Measurements from ENCODE around the gene FAM151B.
"Not testable (repeated sequence)": the region's sequence is repeated elsewhere in the genome, so short reads cannot be mapped to it uniquely, and the experiment has no call there.

The FAM151B gene, protein sequence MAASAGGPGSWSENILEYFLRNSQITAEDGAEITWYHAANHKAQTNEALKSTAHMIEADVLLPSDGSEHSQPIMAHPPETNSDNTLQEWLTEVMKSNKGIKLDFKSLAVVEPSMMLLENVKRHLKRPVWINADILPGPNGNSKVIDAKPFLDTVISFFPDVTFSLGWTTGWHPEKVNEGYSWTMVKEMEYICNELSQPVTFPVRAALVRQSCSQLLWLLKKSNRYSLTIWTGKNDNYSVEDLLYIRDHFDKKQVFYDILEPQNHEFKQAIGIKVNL

DNA sequence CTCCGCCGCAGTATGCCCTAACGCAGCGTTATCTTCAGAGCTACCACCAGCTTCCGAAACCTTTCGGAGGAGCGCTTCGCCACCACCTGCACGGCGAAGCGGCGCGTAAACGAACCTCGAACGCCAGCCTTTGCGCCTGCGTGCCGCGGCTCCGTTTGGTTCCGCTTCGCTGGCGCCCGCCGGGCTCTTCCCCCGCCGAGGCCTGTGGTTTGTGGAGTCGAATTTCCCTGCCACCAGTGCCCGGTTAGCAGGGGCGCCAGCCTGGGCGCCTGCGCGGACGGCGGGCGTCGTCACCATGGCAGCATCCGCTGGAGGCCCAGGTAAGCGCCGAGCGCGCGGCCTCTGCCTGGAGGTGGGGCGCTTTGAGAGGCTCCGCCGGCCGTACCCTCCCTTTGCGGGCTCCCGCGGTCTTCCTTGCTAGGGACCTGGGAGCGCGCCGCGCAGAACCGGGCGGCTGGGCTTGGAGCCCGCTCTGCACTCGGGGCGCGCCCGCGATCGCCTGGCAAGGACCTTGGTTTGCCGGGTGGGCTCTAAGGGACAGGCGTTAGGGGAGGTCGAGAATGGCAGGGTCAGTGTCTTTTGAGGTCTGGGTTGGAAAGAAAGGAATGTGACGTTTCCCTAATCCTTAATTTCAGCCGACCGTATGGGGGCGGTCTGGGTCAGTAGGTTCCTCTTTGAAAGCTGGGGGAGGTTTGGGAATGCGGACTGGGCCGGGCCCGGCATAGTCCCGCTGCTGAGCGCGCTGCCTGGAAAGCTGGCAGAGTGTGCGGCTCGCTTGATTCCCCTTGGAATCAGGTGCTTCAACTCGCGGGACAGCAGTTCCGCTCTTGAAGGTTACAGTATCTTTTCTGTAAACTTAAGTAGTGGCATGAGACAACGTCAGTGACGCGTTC is at the start of gene FAM151B:
Gene FAM151B, plus strand, starts transcription at position 272 of the 893 bp plus-strand sequence. Its CDS starts 24 bp downstream, at position 296.
- DNase-seq (ENCODE audit: low spot score): peak; percentile 27

DNA sequence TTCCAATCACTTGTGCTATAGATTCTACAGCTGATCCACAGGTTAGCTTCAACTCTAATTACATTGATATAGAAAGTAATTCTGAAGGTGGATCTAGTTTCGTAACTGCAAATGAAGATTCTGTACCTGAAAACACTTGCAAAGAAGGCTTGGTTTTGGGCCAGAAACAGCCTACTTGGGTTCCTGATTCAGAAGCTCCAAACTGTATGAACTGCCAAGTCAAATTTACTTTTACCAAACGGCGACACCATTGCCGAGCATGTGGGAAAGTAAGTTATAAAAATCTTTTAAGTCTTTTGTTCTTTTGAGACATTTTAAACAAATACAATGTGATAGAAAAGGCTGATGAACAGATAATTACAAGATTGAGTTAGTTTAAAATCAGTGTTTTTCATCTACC is 49.2 kb upstream of the FAM151B start:
- no peak for DNase-seq (ENCODE audit: low spot score)

DNA sequence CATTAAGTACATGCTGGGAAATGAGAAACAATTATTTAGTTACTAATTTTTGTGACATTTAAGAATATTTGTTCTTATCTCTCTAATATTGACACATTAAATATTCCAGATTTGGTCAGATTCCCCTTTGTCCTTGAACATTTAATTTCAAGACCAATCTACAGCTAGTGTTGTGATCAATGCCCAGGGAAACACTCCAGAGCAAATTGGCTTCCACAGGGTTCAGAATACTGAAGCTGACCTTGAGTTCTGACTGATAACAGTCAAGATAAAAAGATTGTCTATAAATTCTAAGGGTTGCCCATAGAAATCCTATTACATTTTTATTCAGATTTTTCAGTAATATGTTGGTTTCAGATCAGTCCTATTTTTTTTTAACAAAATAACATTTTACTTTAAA is 48.7 kb upstream of the FAM151B start:
- no peak for DNase-seq (ENCODE audit: low spot score)

DNA sequence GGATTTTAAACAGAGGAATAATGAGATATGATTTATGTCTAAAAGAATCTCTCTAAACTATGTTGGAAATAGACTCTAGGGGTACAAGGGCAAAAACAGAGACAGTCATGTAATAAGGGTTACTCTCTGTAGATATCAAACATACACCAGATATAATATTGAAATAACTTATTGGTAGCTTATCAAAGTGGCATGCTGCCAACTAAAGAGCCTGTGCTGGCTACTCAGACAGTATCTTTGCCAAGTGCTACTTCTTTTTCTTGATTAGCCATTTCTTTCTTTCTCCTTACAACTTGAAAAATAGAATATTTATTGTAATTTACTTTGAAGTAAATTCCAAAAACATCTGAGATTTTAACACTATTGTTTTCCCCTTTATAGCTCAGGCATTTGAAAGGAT is 45.2 kb upstream of the FAM151B start:
- DNase-seq (ENCODE audit: low spot score): no peak

DNA sequence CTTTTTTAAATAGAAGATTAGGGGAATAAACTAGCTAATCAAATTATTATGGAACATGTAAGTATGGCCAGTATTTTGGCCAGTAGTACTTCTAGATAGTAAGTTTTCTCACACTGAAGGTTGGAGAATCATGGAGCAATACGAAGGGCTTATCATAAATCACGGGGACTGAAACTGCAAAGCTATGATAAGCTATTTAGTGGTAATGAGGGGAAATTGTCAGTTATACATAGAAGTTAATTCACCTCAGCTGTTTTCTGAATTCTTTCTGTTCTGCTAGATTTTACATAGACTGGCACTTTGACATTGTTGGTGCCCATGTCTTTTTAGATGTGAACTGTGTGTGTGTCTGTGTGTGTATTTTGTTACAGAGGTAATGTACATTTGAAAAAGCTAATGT is 34.5 kb upstream of the FAM151B start:
- no peak for DNase-seq (ENCODE audit: low spot score)

DNA sequence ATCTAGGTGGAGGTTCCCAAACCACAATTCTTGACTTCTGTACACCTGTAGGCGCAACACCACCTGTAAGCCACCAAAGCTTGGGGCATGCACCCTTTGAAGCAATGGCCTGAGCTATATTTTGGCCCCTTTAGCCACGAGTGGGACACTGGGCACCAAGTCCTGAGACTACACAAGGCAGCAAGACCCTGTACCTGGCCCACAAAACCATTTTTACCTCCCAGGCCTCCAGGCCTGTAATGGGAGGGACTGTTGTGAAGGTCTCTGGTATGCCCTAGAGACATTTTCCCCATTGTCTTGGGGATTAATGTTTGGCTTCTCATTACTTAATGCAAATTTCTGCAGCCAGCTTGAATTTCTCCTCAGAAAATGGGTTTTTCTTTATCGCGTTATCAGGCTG is 24.6 kb upstream of the FAM151B start:
- no peak for DNase-seq (ENCODE audit: low spot score)

DNA sequence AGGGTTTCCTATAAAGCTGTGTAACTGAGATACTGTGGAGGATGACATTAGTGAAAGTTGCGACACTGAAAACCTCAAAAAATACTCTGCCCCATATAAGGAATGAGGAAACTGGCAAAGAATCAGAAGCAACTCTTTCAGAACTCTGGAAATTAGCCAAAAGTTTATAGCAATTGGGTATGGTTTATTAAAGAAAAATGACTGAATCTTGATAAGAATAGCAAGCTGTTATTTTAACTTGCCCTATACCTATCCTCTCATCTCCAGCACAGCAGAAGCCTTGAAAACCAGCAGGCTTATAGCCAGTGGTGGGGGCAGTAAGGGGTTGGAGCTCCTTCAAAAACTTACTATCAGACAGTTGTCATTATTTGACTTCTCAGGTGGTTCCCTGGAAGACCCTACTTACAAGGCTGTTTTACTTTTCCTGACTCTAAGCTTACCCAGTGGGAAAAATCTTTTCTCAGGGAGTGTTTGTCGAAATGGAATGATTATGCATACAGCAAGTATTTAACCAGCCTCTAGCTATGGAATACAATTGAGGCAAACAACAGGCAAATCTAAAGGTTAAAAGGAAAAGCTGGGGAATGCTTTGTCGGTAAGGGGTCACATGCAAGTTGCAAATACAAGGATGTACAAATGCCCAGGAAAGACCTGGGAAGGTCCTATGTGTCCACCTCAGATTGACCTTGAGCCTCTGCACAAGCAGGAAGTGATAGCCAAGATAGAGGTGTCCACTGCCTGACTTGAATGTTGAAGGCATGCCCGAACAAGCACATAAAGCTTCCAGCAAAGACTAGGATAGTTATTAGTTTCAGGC is 21.0 kb upstream of the FAM151B start:
- no peak for DNase-seq (ENCODE audit: low spot score)

DNA sequence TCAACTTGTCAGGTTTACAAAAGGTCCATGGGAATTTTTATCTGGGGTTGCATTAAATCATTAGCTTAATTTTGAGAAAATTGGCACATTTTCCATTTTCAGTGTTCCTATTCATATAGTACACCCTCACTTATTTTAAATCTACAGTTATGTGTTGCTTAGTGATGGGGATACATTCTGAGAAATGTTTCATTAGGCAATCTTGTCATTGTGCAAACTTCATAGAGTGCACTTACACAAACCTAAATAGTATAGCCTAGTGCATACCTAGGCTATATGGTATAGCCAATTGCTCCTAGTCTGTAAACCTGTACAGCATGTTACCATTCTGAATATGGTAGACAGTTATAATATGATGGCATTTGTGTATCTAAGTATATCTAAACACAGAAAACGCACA is 19.8 kb upstream of the FAM151B start:
- DNase-seq (ENCODE audit: low spot score): no peak

DNA sequence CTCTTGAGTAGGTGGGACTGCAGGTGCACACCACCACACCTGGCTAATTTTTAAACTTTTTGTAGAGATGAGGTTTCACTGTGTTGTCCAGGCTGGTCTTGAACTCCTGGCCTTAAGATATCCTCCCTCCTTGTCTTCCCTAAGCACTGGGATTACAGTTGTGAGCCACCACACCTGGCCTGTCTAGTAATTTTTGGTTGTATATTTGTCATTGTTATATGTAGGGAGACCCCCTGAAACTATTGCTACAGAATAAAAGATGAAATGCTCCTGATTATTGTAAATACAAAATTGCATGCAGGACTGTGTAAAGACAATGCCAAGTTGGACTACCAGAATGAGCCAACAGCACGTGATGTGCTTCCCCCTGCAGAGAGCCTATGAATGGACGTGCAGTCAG is 17.3 kb upstream of the FAM151B start:
- not testable (repeated sequence) for DNase-seq (ENCODE audit: low spot score)

DNA sequence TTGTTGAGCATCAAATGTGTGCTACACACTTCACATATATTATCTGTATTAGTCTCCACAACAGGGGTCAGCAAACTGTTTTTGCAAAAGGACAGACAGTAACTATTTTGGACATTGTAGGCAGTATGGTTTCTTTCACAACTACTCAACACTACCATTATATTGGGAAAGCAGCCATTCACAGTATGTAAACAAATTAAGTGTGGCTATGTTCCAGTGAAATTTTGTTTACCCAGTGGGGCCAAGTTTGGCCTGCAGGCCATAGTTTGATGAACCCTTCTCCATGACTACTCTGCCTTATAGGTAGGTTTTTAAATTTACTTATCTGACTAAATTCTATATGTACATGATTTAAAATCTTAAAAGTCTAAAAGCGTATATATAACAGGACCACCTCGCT is 13.0 kb upstream of the FAM151B start:
- no peak for DNase-seq (ENCODE audit: low spot score)

DNA sequence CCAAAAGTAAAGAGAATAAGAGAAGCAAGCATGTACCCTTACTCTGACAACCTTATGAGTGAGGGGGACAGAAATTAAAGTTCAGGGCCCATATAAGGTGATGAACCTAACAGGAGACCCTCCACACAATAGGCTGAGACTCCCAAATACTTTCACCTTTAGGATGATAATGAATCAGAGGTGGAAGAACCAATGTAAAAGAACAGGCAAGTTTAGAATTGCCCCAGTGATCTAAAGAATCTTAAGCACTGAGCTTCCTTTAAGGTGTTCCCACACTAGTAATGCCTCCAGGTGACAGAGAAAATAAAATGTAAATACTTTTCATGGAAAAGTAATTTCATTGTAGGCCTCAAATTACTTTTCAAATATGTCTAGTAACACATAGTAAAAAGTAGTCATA is 8.2 kb upstream of the FAM151B start:
- no peak for DNase-seq (ENCODE audit: low spot score)

DNA sequence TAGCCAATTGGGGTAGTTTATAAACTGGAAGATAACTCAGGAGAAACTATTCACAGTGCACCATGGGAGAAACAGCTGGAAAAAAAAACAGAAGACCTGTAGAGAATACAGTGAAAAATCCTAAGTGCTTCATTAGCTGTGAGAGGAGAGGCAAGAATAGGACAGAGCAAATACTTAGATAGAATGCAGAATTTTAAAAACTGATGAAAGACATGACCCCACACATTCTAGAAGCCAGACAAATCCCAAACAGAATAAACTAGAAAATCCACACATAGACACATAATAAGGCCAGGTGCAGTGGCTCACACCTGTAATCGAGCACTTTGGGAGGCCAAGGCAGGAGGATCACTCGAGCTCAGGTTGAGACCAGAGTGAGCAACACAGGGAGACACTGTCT is 7.5 kb upstream of the FAM151B start:
- DNase-seq (ENCODE audit: low spot score): no peak

DNA sequence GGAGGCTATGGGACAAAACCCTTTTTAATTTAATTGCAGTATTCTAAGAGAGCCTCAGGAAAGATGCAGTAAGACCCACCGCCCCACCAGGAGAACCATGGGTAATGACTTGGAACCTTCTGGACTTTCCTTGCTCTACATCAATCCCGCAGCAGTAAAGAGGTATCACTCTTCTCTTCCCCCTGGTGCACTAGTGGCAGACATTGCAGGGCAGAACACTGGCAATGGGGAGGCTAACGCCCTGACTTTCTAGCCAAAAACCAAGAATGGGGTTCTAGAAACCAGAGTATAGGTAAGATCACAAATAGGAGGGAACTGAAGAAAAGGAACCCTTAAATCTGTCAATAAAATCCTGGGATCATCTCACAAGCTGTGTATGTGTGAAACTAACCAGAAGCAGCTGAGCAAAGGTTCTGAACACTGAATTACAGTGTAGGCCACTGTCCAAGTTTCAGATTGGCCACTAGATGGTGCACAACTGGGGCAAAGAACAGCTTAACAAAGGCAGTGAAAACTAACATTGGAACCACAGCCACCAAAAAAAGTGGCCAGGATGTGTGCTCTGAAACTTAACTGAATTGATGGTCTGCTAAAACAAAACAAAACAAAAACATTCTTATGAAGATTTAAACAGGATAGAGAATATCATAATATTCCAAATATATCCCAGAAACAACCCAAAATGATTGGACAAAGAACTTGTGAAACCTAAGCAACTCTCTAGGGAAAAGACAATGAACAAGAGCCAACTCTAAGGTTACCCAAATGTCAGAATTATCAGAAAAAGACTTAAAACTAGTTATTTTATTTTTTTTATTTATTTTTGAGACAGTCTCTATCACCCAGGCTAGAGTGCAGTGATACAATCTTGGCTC is 6.6 kb upstream of the FAM151B start:
- peak; percentile 78 for DNase-seq (ENCODE audit: low spot score)

DNA sequence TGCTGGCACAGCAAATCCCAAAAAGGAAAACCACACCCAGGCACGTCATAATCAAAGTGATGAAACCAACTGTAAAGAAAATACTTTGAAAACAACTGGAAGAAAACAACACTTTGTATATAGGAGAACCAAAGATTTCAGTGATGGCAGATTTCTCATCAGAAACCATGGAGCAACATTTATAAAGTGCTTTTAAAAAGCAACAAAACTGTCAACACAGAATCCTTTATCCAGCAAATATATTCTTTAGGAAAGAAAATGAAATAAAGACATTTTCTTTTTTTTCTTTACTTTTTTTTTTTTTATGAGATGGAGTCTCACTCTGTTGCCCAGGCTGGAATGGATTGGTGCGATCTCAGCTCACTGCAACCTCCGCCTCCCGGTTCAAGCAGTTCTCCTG is 5.3 kb upstream of the FAM151B start:
- DNase-seq (ENCODE audit: low spot score): no peak

DNA sequence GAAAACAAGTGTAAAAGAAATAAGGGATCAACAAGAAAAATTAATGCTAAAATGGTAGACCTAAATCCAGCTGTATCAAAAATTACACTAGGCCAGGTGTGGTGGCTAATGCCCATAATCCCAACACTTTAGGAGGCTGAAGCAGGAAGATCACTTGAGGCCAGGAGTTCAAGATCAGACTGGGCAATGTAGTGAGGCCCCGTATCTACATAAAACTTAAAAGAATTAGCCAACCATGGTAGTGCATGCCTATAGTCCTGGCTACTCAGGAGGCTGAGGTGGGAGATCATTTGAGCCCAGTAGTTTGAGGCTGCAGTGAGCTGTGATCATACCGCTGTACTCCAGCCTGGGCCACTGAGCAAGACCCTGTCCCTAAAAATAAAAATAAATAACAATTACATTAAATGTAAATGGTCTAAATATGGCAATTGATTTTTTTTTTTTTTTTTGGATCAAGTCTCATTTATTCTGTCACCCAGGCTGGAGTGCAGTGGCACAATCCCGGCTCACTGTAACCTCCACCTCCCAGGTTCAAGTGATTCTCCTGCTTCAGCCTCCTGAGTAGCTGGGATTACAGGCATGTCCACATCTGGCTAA is 4.2 kb upstream of the FAM151B start:
- no peak for DNase-seq (ENCODE audit: low spot score)

DNA sequence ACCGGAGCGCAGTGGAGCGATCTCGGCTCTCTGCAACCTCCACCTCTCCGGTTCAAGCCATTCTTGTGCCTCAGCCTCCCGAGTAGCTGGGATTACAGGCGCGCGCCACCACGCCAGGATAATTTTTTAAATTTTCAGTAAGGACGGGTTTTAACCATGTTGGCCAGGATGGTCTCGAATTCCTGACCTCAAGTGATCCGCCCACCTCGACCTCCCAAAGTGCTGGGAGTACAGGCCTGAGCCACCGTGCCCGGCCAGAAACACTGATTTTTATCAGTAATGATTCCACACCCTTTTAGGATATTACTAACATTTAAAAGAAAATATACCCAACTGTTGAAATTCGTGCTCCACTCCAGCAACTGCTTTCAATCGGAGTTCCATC is 464 bp upstream of the FAM151B start:
- DNase-seq (ENCODE audit: low spot score): no peak

DNA sequence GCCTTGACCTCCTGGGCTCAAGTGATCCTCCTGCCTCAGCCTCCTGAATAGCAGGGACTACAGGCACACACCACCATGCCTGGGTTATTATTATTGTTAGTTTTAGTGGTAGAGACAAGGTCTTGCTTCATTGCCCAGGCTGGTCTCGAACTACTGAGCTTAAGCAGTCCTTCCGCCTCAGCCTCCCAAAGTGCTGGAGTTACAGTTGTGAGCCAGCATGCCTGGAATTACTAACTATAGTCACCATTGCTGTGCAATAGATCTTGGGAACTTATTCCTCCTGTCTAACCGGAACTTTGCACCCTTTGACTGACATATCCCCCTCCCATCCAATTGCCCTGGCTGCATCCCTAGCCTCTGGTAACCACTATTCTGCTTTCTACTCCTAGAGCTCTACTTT is 3.4 kb downstream of the FAM151B start:
- DNase-seq (ENCODE audit: low spot score): no peak

DNA sequence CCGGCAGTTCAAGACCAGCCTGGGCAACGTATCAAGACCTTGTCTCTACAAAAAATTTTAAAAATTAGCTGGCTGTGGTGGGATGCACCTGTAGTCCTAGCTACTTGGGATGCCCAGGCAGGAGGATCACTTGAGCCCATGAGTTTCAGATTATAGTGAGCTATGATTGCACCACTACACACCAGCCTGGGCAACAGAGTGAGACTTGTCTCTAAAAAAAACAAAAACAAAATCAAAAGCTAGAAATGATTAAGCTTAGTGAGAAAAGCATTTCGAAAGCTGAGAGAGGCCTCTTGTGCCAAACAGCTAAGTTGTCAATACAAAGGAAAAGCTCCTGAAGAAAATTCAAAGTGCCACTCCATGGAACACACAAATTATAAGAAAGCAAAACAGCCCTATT is 4.8 kb downstream of the FAM151B start:
- DNase-seq (ENCODE audit: low spot score): no peak

DNA sequence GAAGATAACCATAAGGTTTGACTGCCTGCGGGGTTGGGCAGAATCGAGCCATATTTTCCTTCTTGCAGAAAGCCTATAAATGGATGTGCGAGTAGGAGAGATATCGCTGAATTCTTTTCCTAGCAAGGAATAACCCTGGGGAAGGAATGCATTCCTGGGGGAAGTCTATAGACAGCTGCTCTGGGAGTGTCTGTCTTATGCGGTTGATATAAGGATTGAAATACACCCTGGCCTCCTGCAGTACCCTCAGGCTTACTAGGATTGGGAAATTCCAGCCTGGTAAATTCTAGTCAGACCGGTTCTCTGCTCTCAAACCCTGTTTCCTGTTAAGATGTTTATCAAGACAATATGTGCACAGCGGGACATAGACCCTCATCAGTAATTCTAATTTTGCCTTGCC is 5.5 kb downstream of the FAM151B start:
- DNase-seq (ENCODE audit: low spot score): not testable (repeated sequence)

DNA sequence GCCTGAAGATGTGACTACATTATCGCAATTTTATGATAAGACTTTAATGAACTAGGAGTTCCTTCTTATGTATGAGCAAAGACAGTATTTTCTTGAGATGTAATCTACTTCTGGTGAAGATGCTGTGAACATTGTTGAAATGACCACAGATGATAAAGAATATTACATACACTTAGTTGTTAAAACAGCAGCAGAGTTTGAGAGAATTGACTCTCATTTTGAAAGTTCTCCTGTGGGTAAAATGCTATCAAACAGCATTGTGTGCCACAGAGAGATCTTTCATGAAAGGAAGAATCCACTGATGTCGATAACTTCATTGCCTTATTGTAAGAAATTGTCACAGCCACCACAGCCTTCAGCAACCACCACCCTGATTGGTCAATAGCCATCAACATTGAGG is 8.0 kb downstream of the FAM151B start:
- no peak for DNase-seq (ENCODE audit: low spot score)

DNA sequence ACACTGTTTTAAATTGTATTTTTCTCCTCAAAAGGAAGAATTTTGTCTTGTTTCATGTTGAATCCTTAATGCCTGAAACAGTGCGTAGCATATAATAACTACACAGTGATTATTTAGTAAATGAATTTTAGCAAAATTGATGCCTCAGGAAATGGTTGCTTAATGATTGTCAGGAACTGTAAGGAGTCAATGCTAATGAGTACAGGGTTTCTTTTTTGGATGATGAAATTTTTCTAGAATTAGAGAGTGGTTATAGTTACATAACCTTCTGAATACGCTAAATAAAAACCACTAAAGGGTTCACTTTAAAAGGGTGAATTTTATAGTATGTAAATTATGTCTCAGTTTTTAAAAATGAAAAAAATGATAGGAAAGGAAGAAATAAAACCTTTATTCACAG is 14.9 kb downstream of the FAM151B start:
- DNase-seq (ENCODE audit: low spot score): no peak
